ENCODE data around the gene CLDN3.

CLDN3 gene

DNA sequence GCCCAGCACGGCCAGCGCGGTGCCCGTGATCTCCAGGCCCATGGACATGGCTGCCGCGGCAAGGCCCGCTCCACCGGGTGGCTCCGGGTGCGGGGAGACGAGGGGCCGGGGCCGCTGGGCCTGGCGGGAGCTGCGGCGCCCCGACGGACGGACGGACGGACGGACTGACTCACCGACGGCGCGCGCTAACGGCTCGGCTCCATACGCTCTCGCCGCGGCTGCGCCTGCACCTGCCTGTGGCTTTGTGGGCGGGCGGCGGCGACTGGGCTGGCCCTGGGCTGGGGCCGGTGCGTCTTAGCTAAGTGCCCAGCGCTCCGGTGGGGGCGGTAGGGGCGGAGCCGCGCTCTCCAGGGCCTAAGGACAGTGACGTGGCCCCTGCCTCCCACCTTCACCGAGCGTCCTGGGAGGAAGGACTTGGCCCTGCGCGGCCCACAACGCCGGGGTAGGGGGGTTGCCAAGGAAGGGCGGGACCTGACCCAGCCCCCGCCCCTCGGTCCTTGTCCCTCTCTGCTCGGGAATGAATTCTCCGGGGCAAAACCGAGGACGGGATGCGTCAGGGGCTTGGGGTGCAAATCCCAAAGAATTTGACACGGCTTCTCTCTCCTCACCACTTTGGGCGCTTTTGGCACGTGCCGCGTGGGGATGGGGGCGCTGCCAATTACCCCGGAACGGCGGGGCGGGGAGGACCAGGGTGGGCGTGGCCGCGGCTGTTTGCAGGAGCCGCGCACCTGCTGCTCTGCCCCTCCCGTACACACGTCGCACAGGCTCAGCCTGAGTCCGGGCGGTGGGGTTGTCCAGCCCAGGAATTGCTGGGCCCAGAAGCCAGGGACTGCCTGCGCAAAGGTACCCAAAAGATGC is at the start of gene CLDN3:
Gene CLDN3 (minus strand): TSS at position 269 of the 858 bp plus-strand sequence. CDS start 221 bp downstream, at position 48.
- Histone ChIP-seq H3K4me2 (peak within 1 kb of the TSS; percentile 32 to 81 (median 69); a peak in 21 of 22 replicates), H3K4me3 (peak within 1 kb of the TSS in 6 of 10 experiments; percentile 14 to 48 (median 28); a peak in 5 of 20 replicates), H3K27ac (no peak within 1 kb of the TSS), H3K36me3 (no peaks in the 10 kb centered on the region), H3K9ac (no peak within 1 kb of the TSS), H3K27me3 (peaks cover 19 to 30% (median 26%) of the 10 kb centered on the region in 11 experiments), H3K9me3 (replicated peaks in 1 of 11) (peaks cover 0 to 8% (median 0%) of the 10 kb centered on the region in 11 experiments; a peak in 3 of 22 replicates), H4K20me1 (peaks cover 0 to 10% (median 0%) of the 10 kb centered on the region in 11 experiments; a peak in 1 of 22 replicates), H3K4me1 (peaks cover 9 to 28% (median 14%) of the 10 kb centered on the region in 10 experiments)
- no peak for TF ChIP-seq Cebpa-rat (IDR thresholded peaks at IDR 0.05)

DNA sequence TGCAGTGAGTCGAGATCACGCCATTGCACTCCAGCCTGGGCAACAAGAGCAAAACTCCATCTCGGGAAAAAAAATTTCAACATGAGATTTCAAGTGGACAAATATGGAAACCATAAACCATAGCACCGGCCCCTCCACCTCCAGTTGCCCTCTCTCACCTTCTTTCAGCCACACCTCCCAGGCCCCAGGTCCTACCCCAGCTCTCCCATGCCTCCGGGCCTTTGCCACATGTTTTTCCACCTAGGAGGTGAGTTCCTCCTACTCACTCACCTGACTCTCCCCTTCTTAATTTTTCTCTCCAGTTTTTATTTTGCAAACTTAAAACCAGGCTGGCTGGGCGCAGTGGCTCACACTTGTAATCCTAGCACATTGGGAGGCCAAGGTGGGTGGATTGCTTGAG is 47.1 kb upstream of the CLDN3 start:
- H3K4me3 ChIP-seq = no peak overlapping the region
- no peaks in the 10 kb centered on the region for H3K27me3 ChIP-seq
- H3K36me3 ChIP-seq = no peaks in the 10 kb centered on the region
- no peak overlapping the region for H3K27ac ChIP-seq
- no peak for TF ChIP-seq Cebpa-rat (IDR thresholded peaks at IDR 0.05)
- peaks cover 16 to 22% (median 20%) of the 10 kb centered on the region in 11 experiments for H3K9me3 ChIP-seq (replicated peaks in 1 of 11)
- H3K9ac ChIP-seq = no peak overlapping the region
- no peak overlapping the region for H3K4me2 ChIP-seq
- no peaks in the 10 kb centered on the region for H4K20me1 ChIP-seq
- H3K4me1 ChIP-seq = peaks cover under 1 to 22% (median 9%) of the 10 kb centered on the region in 10 experiments; a peak in 12 of 20 replicates

- Histone ChIP-seq H3K9me3 (replicated peaks in 1 of 11) (peaks cover 16 to 26% (median 22%) of the 10 kb centered on the region in 11 experiments), H3K27ac (no peak overlapping the region), H3K4me1 (peaks cover 0 to 13% (median 5%) of the 10 kb centered on the region in 10 experiments; a peak in 10 of 20 replicates), H3K4me3 (no peak overlapping the region), H3K36me3 (no peaks in the 10 kb centered on the region), H3K9ac (no peak overlapping the region), H3K4me2 (no peak overlapping the region), H3K27me3 (no peaks in the 10 kb centered on the region), H4K20me1 (no peaks in the 10 kb centered on the region)
- no peak for TF ChIP-seq Cebpa-rat (IDR thresholded peaks at IDR 0.05)
These were observed 45.4 kb upstream of the CLDN3 start for GRCh38 chr7:73815436-73815835.

DNA sequence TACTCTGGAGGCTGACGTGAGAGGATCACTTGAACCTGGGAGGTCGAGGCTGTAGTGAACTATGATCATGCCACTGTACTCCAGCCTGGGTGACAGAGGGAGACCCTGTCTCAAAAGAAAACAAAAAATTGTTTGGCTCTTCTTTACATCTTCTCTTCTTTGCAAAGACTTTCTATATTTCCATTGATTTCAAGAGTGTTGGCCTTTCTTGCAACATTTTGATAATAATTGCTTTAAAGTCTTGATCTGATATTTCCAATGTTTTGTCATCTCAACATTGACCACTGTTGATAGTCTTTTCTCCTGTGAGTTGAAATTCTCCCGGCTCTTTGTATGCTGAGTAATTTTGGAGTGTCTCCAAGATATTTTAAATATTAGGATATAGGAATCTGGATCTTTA is 42.9 kb upstream of the CLDN3 start:
- Histone ChIP-seq H3K27me3 (no peaks in the 10 kb centered on the region), H4K20me1 (no peaks in the 10 kb centered on the region), H3K4me2 (no peak overlapping the region), H3K4me3 (no peak overlapping the region), H3K9me3 (replicated peaks in 1 of 11) (peaks cover 16 to 26% (median 22%) of the 10 kb centered on the region in 11 experiments), H3K27ac (no peak overlapping the region), H3K4me1 (peaks cover 0 to 13% (median 4%) of the 10 kb centered on the region in 10 experiments; a peak in 10 of 20 replicates), H3K36me3 (no peaks in the 10 kb centered on the region), H3K9ac (no peak overlapping the region)
- TF ChIP-seq Cebpa-rat (IDR thresholded peaks at IDR 0.05) = no peak

DNA sequence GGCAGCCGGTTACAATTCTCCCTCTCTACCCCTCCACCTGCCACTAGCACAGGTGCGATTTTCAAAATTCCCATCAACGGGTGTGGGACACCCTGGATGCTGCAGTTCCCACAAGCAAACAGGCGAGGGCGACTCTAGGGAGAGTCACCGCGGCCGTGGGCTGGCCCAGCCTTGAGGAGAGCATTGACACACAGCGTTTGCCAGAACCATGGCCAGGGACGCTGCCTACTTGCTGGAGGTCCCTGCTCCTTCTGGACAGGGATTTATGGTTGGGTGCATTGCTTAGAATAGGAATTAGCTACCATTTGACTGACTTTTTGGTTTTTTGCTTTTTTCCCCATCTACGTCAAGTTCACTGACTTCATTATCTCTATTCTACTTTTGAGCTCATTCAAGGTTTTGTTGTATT is 41.7 kb upstream of the CLDN3 start:
- Histone ChIP-seq H3K27me3 (no peaks in the 10 kb centered on the region), H3K4me1 (peaks cover 0 to 13% (median 4%) of the 10 kb centered on the region in 10 experiments; a peak in 10 of 20 replicates), H3K9me3 (replicated peaks in 1 of 11) (peaks cover 16 to 26% (median 22%) of the 10 kb centered on the region in 11 experiments), H3K9ac (no peak overlapping the region), H3K4me3 (no peak overlapping the region), H3K27ac (no peak overlapping the region), H4K20me1 (no peaks in the 10 kb centered on the region), H3K36me3 (no peaks in the 10 kb centered on the region), H3K4me2 (no peak overlapping the region)
- no peak for TF ChIP-seq Cebpa-rat (IDR thresholded peaks at IDR 0.05)

- Histone ChIP-seq H4K20me1 (no peaks in the 10 kb centered on the region), H3K4me3 (no peak overlapping the region), H3K9me3 (replicated peaks in 1 of 11) (peaks cover 16 to 26% (median 22%) of the 10 kb centered on the region in 11 experiments), H3K4me2 (no peak overlapping the region), H3K27me3 (no peaks in the 10 kb centered on the region), H3K36me3 (no peaks in the 10 kb centered on the region), H3K4me1 (peaks cover 0 to 13% (median 4%) of the 10 kb centered on the region in 10 experiments; a peak in 10 of 20 replicates), H3K9ac (no peak overlapping the region), H3K27ac (no peak overlapping the region)
- TF ChIP-seq Cebpa-rat (IDR thresholded peaks at IDR 0.05) = no peak
These were observed 40.9 kb upstream of the CLDN3 start for GRCh38 chr7:73810998-73811360.

DNA sequence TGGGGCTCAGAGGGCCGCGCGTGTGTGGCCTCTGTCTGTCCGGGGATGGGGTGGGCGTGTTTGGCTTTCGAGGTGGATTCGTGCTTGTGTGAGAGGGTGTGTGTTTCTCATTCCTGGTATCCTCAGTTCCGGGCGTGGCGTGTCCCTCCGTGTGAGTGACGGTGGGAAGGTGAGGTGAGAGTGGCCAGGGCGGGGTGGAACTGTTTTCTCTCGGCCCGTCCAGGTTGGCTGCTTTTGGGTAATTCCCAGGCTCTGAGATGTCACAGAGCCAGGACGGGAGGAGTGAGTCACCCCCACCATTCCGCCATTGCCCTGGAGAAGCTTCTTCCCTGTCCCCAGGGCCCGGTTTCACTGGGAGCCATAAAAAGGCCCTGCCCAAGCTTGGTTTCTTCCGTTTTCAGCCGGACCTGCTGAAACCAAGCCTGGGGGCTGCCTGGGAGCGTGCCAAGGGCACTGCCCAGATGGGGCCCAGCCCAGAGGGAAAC is 39.4 kb upstream of the CLDN3 start:
- no peak overlapping the region for H3K4me3 ChIP-seq
- H3K27ac ChIP-seq = no peak overlapping the region
- H4K20me1 ChIP-seq = no peaks in the 10 kb centered on the region
- no peak for TF ChIP-seq Cebpa-rat (IDR thresholded peaks at IDR 0.05)
- H3K4me1 ChIP-seq = peaks cover 0 to 1% (median 0%) of the 10 kb centered on the region in 10 experiments; a peak in 3 of 20 replicates
- no peaks in the 10 kb centered on the region for H3K27me3 ChIP-seq
- H3K36me3 ChIP-seq = no peaks in the 10 kb centered on the region
- peaks cover 16 to 26% (median 22%) of the 10 kb centered on the region in 11 experiments for H3K9me3 ChIP-seq (replicated peaks in 1 of 11)
- H3K4me2 ChIP-seq = no peak overlapping the region
- H3K9ac ChIP-seq = no peak overlapping the region

GRCh38 chr7:73802459-73802858 is 32.4 kb upstream of the CLDN3 start:
- Histone ChIP-seq H3K4me1 (peaks cover 0 to 5% (median 0%) of the 10 kb centered on the region in 10 experiments; a peak in 2 of 20 replicates), H3K36me3 (no peaks in the 10 kb centered on the region)

GRCh38 chr7:73801577-73801976 is 31.5 kb upstream of the CLDN3 start:
- Histone ChIP-seq H3K27ac (no peak overlapping the region), H3K9ac (no peak overlapping the region), H3K4me2 (no peak overlapping the region), H3K4me1 (peaks cover 0 to 5% (median 0%) of the 10 kb centered on the region in 10 experiments; a peak in 2 of 20 replicates), H3K36me3 (no peaks in the 10 kb centered on the region), H3K27me3 (no peaks in the 10 kb centered on the region), H4K20me1 (no peaks in the 10 kb centered on the region; a peak in 1 of 22 replicates), H3K4me3 (no peak overlapping the region), H3K9me3 (replicated peaks in 1 of 11) (peaks cover 0 to 12% (median 3%) of the 10 kb centered on the region in 11 experiments; a peak in 4 of 22 replicates)
- no peak for TF ChIP-seq Cebpa-rat (IDR thresholded peaks at IDR 0.05)

More at GRCh38 chr7:73802459-73802858, 32.4 kb upstream of the CLDN3 start:
- Histone ChIP-seq H3K4me2 (no peak overlapping the region), H3K9me3 (replicated peaks in 1 of 11) (peaks cover 0 to 8% (median 0%) of the 10 kb centered on the region in 11 experiments; a peak in 3 of 22 replicates), H4K20me1 (no peaks in the 10 kb centered on the region; a peak in 1 of 22 replicates), H3K9ac (no peak overlapping the region), H3K4me3 (no peak overlapping the region), H3K27me3 (no peaks in the 10 kb centered on the region), H3K27ac (no peak overlapping the region)
- TF ChIP-seq Cebpa-rat (IDR thresholded peaks at IDR 0.05) = no peak
